Parathyroid adenoma (tissue), 2 donors: ENCODE data around the gene CACNA1B.

Source experiments
- H2AFZ ChIP-seq: fragments of 300-600 bp; sonication (generic); one replicate; pipeline ENCODE4 v1.7.0; 2017; ENCODE audit warnings: antibody characterized with exemption, mild to moderate bottlenecking
- H3K27ac ChIP-seq: fragments of 300-600 bp; sonication (generic); one replicate; pipeline ENCODE4 v1.7.0; 2017
- H3K27me3 ChIP-seq: fragments of 300-600 bp; sonication (generic); one replicate; pipeline ENCODE4 v1.7.0; 2017; ENCODE audit warnings: low read length; ENCODE audit not compliant: control insufficient read depth, insufficient read depth
- H3K36me3 ChIP-seq: fragments of 300-600 bp; sonication (generic); one replicate; pipeline ENCODE4 v1.7.0; 2017; ENCODE audit warnings: low read length; ENCODE audit not compliant: control insufficient read depth, insufficient read depth
- H3K4me1 ChIP-seq: fragments of 300-600 bp; sonication (generic); one replicate; pipeline ENCODE4 v1.7.0; 2017; ENCODE audit warnings: control low read depth
- H3K4me2 ChIP-seq: fragments of 300-600 bp; sonication (generic); one replicate; pipeline ENCODE4 v1.7.0; 2017; ENCODE audit warnings: low read length
- H3K4me3 ChIP-seq: fragments of 300-600 bp; sonication (generic); one replicate; pipeline ENCODE4 v1.7.0; 2017; ENCODE audit warnings: low read depth, low read length
- H3K79me2 ChIP-seq: fragments of 300-600 bp; sonication (generic); one replicate; pipeline ENCODE4 v1.7.0; 2017; ENCODE audit warnings: control low read depth
- H3K9ac ChIP-seq: fragments of 300-600 bp; sonication (generic); one replicate; pipeline ENCODE4 v1.7.0; 2017; ENCODE audit warnings: mild to moderate bottlenecking
- H3K9me3 ChIP-seq: fragments of 300-600 bp; sonication (generic); one replicate; pipeline ENCODE4 v1.7.0; 2017; ENCODE audit warnings: low read length; ENCODE audit not compliant: control insufficient read depth
- TF ChIP-seq, protein P1 (sequence below): fragments of 300-600 bp; sonication (generic); IDR thresholded peaks from one replicate; pipeline ENCODE4 v1.7.0; 2017; ENCODE audit warnings: antibody characterized with exemption, mild to moderate bottlenecking
- donor health status: primary hyperparathyroidism.

CACNA1B gene

DNA sequence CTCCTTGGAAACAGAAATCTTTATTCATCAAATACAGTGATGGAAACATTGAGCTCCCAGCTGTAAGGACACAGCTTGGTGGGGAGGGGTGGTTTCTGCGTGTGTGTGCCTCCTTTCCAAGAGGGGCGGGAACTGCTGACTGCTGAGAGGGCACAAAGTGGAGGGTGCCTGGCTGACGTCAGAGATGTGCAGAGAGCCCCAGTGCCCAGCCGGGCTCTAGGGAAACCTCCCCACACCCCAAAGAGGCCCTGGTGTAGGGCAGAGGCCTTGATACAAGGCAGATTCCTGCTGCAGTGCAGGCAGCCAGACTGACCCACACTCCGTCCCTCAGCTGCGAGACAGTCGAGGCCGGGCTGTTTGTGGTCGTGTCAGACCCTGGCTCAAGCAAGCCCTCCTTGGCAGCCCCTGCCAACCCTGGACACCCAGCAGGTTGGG is 191.0 kb downstream of the CACNA1B start:
- Histone ChIP-seq H3K36me3 (no peaks in the 10 kb centered on the region), H3K4me3 (no peak overlapping the region), H3K9me3 (no peaks in the 10 kb centered on the region), H3K4me1 (no peaks in the 10 kb centered on the region), H3K4me2 (no peak overlapping the region), H2AFZ (no peak overlapping the region), H3K27me3 (no peaks in the 10 kb centered on the region), H3K9ac (no peak overlapping the region), H3K79me2 (no peaks in the 10 kb centered on the region), H3K27ac (no peak overlapping the region)
- TF ChIP-seq, protein P1, sequence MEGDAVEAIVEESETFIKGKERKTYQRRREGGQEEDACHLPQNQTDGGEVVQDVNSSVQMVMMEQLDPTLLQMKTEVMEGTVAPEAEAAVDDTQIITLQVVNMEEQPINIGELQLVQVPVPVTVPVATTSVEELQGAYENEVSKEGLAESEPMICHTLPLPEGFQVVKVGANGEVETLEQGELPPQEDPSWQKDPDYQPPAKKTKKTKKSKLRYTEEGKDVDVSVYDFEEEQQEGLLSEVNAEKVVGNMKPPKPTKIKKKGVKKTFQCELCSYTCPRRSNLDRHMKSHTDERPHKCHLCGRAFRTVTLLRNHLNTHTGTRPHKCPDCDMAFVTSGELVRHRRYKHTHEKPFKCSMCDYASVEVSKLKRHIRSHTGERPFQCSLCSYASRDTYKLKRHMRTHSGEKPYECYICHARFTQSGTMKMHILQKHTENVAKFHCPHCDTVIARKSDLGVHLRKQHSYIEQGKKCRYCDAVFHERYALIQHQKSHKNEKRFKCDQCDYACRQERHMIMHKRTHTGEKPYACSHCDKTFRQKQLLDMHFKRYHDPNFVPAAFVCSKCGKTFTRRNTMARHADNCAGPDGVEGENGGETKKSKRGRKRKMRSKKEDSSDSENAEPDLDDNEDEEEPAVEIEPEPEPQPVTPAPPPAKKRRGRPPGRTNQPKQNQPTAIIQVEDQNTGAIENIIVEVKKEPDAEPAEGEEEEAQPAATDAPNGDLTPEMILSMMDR: no peak

DNA sequence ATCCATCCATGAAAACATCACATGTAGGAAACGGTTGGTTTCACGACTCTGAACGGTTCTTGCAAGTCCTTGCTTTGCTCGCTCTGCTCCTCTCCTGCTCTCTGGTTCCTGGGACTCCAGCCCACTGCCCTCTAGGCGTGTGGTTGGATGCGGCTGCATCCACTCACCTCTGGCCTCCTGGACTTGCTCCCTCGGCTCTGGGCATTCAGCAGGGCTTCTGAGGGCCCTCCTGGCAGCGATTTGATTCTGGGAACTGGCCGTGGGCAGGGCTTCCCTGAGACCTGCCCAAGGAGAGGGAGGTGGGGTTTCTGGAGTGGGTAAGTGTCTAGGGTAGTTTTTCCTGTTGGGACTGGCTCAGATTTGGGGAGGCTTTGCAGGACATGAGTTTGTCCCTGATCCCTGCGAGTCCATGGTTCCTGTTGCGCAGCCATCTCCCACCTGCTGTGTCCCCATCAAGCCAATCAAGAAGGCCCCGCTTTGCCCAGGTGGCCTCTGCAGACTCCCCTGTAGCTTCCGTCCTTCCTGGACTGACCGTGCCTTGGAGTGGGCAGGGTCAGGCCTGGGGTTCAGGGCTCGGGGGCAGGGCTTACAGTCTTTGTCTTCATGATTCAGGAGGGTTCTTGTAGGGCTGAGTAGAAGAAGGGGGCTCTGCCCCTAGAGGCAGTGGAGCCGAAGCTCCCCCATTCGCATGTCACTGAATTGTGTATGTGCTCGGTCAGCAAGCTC is 192.3 kb downstream of the CACNA1B start:
- Histone ChIP-seq H3K9ac (no peak overlapping the region), H3K79me2 (no peaks in the 10 kb centered on the region), H3K4me3 (no peak overlapping the region), H3K4me1 (no peaks in the 10 kb centered on the region), H3K36me3 (no peaks in the 10 kb centered on the region), H3K9me3 (no peaks in the 10 kb centered on the region), H3K27me3 (no peaks in the 10 kb centered on the region), H3K27ac (no peak overlapping the region), H2AFZ (no peak overlapping the region), H3K4me2 (no peak overlapping the region)
- TF ChIP-seq, protein P1: no peak

DNA sequence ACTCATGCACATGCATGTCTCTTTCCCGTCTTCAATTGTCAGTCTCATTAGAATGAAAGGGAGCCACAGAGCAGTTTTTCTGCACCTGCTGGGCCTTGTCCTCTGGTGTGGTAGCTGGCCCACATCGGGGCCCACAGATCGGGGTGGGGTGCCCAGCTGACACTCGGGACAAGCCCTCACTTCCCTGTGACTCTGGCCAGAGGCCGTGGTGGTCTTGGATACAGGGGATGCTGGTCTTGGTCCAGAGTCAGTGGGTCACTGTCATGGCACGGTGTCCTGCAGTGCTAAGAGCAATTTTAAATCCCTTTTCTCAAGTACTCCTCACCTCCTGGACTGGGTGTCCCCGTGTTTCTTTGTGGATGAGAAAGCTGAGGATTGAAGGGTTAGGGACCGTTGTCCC is 193.2 kb downstream of the CACNA1B start:
- H3K4me3 ChIP-seq: no peak overlapping the region
- TF ChIP-seq, protein P1: no peak
- H3K27me3 ChIP-seq: no peaks in the 10 kb centered on the region
- no peaks in the 10 kb centered on the region for H3K4me1 ChIP-seq
- no peak overlapping the region for H2AFZ ChIP-seq
- H3K9me3 ChIP-seq: no peaks in the 10 kb centered on the region
- H3K9ac ChIP-seq: no peak overlapping the region
- H3K79me2 ChIP-seq: no peaks in the 10 kb centered on the region
- H3K36me3 ChIP-seq: no peaks in the 10 kb centered on the region
- H3K27ac ChIP-seq: no peak overlapping the region
- no peak overlapping the region for H3K4me2 ChIP-seq

DNA sequence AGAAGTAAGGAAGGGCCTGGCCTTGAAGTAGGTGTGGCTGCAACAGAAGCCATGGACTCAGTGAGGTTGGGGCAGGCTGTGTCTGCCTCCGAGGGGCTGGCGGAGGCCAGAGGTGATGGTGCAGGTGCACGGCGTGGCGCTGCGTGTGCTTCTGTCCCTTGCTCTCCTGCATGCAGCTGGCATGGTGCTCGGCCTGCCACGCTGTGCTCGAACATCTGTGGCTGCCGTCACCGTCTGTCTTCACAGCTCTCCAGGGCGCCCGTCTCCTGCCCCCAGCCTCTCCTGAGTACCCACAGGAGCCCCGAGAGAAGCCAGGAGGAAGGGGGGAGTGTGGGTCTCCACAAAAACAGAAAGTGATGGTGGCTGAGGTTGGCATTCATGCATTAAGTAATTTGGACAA is 193.7 kb downstream of the CACNA1B start:
- H3K27ac ChIP-seq: no peak overlapping the region
- H3K79me2 ChIP-seq: no peaks in the 10 kb centered on the region
- no peaks in the 10 kb centered on the region for H3K4me1 ChIP-seq
- no peaks in the 10 kb centered on the region for H3K27me3 ChIP-seq
- no peak overlapping the region for H2AFZ ChIP-seq
- TF ChIP-seq, protein P1: no peak
- no peak overlapping the region for H3K4me2 ChIP-seq
- no peak overlapping the region for H3K4me3 ChIP-seq
- no peaks in the 10 kb centered on the region for H3K36me3 ChIP-seq
- H3K9ac ChIP-seq: no peak overlapping the region
- no peaks in the 10 kb centered on the region for H3K9me3 ChIP-seq

DNA sequence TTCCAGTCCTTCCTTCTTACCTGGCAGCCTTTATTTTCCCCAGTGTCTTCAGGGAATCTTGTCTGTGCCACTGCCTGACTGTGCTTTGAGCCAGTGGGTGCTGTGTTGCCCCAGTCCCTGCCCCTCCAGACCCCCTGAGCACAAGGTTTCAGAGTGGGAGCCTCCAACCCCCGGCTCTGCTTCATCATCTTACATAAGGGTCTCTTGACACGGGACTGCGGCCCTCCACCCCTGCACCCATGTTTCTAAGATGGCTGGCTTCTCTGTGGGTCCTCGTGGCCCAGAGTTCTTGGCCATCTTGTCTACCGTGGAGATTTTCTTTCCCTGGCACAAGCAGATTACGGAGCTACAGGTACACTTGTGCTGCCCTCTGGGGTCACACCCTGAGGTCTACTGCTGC is 194.1 kb downstream of the CACNA1B start:
- Histone ChIP-seq H3K4me3 (no peak overlapping the region), H3K9me3 (no peaks in the 10 kb centered on the region), H3K79me2 (no peaks in the 10 kb centered on the region), H3K27ac (no peak overlapping the region), H3K4me2 (no peak overlapping the region), H3K27me3 (no peaks in the 10 kb centered on the region), H3K36me3 (no peaks in the 10 kb centered on the region), H3K4me1 (no peaks in the 10 kb centered on the region), H2AFZ (no peak overlapping the region), H3K9ac (no peak overlapping the region)
- TF ChIP-seq, protein P1: no peak
